Ramos (cell line): ENCODE results near the gene PXK.

Experiments used
- in situ Hi-C: fragments of 300-500 bp; cut with MboI; formaldehyde crosslinking; loops from one replicate; pipeline ENCODE4 v1.14.3; 2022; ENCODE audit warnings: low sequenced_read_pairs; ENCODE audit not compliant: unreplicated experiment

The PXK gene

GRCh38 chr3:58377168-58377567 lies 44.5 kb downstream of the PXK start:
- in situ Hi-C loops, result no loop called here

GRCh38 chr3:58377750-58378149 lies 45.1 kb downstream of the PXK start:
- in situ Hi-C loops, result no loop called here

GRCh38 chr3:58379351-58380073 lies 46.8 kb downstream of the PXK start:
- in situ Hi-C loops, result no loop called here

- in situ Hi-C loops, result no loop called here
Measured at GRCh38 chr3:58383476-58383875, 50.8 kb downstream of the PXK start.

- in situ Hi-C loops, result no loop called here
Measured at GRCh38 chr3:58383904-58384303, 51.2 kb downstream of the PXK start.

- in situ Hi-C loops, result no loop called here
Measured at GRCh38 chr3:58384381-58385090, 51.8 kb downstream of the PXK start.

- in situ Hi-C loops, result no loop called here
Measured at GRCh38 chr3:58386626-58387365, 54.1 kb downstream of the PXK start.

GRCh38 chr3:58387650-58388546 lies 55.2 kb downstream of the PXK start:
- in situ Hi-C loops, result no loop called here

- in situ Hi-C loops, result no loop called here
Measured at GRCh38 chr3:58388550-58389091, 55.9 kb downstream of the PXK start.

- in situ Hi-C loops, result no loop called here
Measured at GRCh38 chr3:58391156-58391865, 58.6 kb downstream of the PXK start.

- in situ Hi-C loops, result no loop called here
Measured at GRCh38 chr3:58392181-58392580, 59.5 kb downstream of the PXK start.

GRCh38 chr3:58394339-58394738 lies 61.6 kb downstream of the PXK start:
- in situ Hi-C loops, result no loop called here

GRCh38 chr3:58398669-58399333 lies 66.1 kb downstream of the PXK start:
- in situ Hi-C loops, result no loop called here

- in situ Hi-C loops, result no loop called here
Measured at GRCh38 chr3:58403513-58404109, 70.9 kb downstream of the PXK start.

GRCh38 chr3:58404396-58404795 lies 71.7 kb downstream of the PXK start:
- in situ Hi-C loops, result no loop called here

GRCh38 chr3:58408906-58409305 lies 76.2 kb downstream of the PXK start:
- in situ Hi-C loops, result no loop called here

GRCh38 chr3:58409663-58410062 lies 77.0 kb downstream of the PXK start:
- in situ Hi-C loops, result loop anchor here (5.0 kb wide), 1 partner anchor 82 kb away; no protein-coding TSS in a partner anchor

GRCh38 chr3:58411036-58411435 lies 78.3 kb downstream of the PXK start:
- in situ Hi-C loops, result loop anchor here (5.0 kb wide), 1 partner anchor 84 kb away; no protein-coding TSS in a partner anchor
